Right lobe of liver (tissue), 6 donors: ENCODE measurements around the gene MAP7. TPM values are rescaled to one million over a fixed set of nuclear protein-coding genes. Genes with fewer than 3 reads are reported as not detected.

ENCODE experiments used
- ATAC-seq, 4 donors: fragments of 200-7000 bp; cut with Tn5 transposase; one replicate each; pipeline ENCODE4 v1.9.1; 2020; ENCODE audit warnings: mild to moderate bottlenecking in 4 of 4, moderate library complexity in 4 of 4
- DNase-seq, 3 donors: peaks; one replicate each; pipeline ENCODE4 v3.0.0-alpha.2; 2020
- H3K27ac ChIP-seq, 3 donors: fragments of 200-600 bp; one replicate each; pipeline ENCODE4 v1.8.0; 2022
- H3K27me3 ChIP-seq, 2 donors: fragments of 200-600 bp; one replicate each; pipeline ENCODE4 v1.8.0; 2022
- H3K36me3 ChIP-seq, 4 donors: fragments of 200-600 bp; sonication (generic) in 1 of 4; one replicate each; pipeline versions ENCODE4 v1.5.1 to v1.8.0; 2017 to 2022; ENCODE audit warnings: control low read depth in 1 of 4
- H3K4me1 ChIP-seq, 4 donors: fragments of 200-600 bp; sonication (generic) in 1 of 4; one replicate each; pipeline versions ENCODE4 v1.5.1 to v1.8.0; 2017 to 2022; ENCODE audit warnings: control low read depth in 1 of 4
- H3K4me3 ChIP-seq, 3 donors: fragments of 200-600 bp; one replicate each; pipeline ENCODE4 v1.8.0; 2022
- H3K9me3 ChIP-seq, 4 donors: fragments of 200-600 bp; sonication (generic) in 1 of 4; one replicate each; pipeline versions ENCODE4 v1.5.1 to v1.8.0; 2017 to 2022; ENCODE audit warnings: control low read depth in 1 of 4
- CTCF ChIP-seq, 4 donors: fragments of 200-600 bp in 3 of 4; fragments of 450-650 bp in 1 of 4; IDR thresholded peaks; one replicate each; pipeline versions ENCODE4 v1.5.1 to v1.8.0; 2016 to 2022; ENCODE audit warnings: antibody characterized with exemption in 4 of 4, mild to moderate bottlenecking in 2 of 4
- POLR2A ChIP-seq: fragments of 450-650 bp; IDR thresholded peaks from one replicate; pipeline ENCODE4 v1.6.1; 2017; ENCODE audit warnings: antibody characterized with exemption, mild to moderate bottlenecking
- WGBS: methylation state at CpG from one replicate; pipeline ENCODE4 v1.1.6; 2018; ENCODE audit warnings: low coverage, low lambda C conversion rate; ENCODE audit not compliant: insufficient coverage; ENCODE audit errors: missing lambda C conversion rate; 5-methylcytosine and 5-hydroxymethylcytosine counted together
- intact Hi-C, 2 donors: fragments of 100-400 bp; cut with DNase I; formaldehyde crosslinking; loops; one replicate each; pipeline versions ENCODE4 v1.11.2 to v1.14.1; 2022
- long read RNA-seq: library from polyadenylated mRNA; unstranded; transcript quantifications from one replicate; pipeline ENCODE4 v2.0.0, GENCODE V29; 2019
- total RNA-seq, 6 experiments: library from RNA; depleted of rRNA in 2 of 6; stranded (reverse); fragments of >200 nt in 2 of 6; fragmentation: NEBNext Ultra II Directional in 3 of 6; extraction: Animal tissue kit (Norgen Biotek cat#: 25700) in 3 of 6; gene quantifications; one replicate each; pipeline versions ENCODE4 v1.1.0 to v1.2.4, GENCODE V29; 2016 to 2023
- donor health status: DM: no; HTN: yes; CAD: no.
- donor health status: DM: no; HTN: no; CAD: no.
- donor health status: DM: no; HTN: no; CAD: no.
- donor health status: DM: no; HTN: yes; CAD: no.
- donor health status: DM: no; HTN: yes; CAD: no.

Gene MAP7
- total RNA-seq: 10 to 100 TPM; 14.8 to 20.9 (median 17.9) TPM
- long read RNA-seq, partial matches to known transcripts: 1 of 2 reads
- long read RNA-seq, other reads (novel, unspliced or antisense): 1 of 2 reads

- Histone ChIP-seq H3K27ac (peak within 1 kb of the TSS; percentile 65 to 92 (median 86)), H3K4me1 (peaks cover 0 to 20% (median 8%) of the 10 kb centered on the region in 4 donors), H3K27me3 (no peaks in the 10 kb centered on the region), H3K36me3 (no peaks in the 10 kb centered on the region), H3K9me3 (no peaks in the 10 kb centered on the region), H3K4me3 (peak within 1 kb of the TSS; percentile 74 to 91 (median 75))
- under 1% methylated on average over 23 of the region's 79 CpGs for WGBS
- intact Hi-C loops: no loop called here
- peak; percentile 93 to 97 (median 95) for ATAC-seq
- TF ChIP-seq CTCF (IDR thresholded peaks at IDR 0.05) (peak; percentile 95 to 100 (median 98)), POLR2A (peak; percentile 70)
- DNase-seq: peak; percentile 91 to 94 (median 93)
These were observed at the start of gene MAP7 for GRCh38 chr6:136550330-136551071. TSS of gene MAP7 (minus strand) at chr6:136550422. CDS start at chr6:136550408, 14 bp downstream.

GRCh38 chr6:136599329-136600011, 49.2 kb upstream of the MAP7 start:
- Histone ChIP-seq H3K36me3 (no peaks in the 10 kb centered on the region), H3K4me1 (peaks cover 0 to 10% (median 2%) of the 10 kb centered on the region in 4 donors), H3K9me3 (no peaks in the 10 kb centered on the region), H3K27me3 (no peaks in the 10 kb centered on the region), H3K4me3 (no peak overlapping the region), H3K27ac (no peak overlapping the region)
- DNase-seq (no peak), ATAC-seq (no peak)
- intact Hi-C loops: no loop called here
- 82% methylated on average over 8 of the region's 10 CpGs for WGBS
- TF ChIP-seq POLR2A (no peak), CTCF (IDR thresholded peaks at IDR 0.05) (no peak)

GRCh38 chr6:136598048-136598447, 47.8 kb upstream of the MAP7 start:
- H3K27ac ChIP-seq: no peak overlapping the region
- peaks cover 0 to 10% (median 2%) of the 10 kb centered on the region in 4 donors for H3K4me1 ChIP-seq
- 90% methylated on average over 3 of the region's 3 CpGs for WGBS
- no peaks in the 10 kb centered on the region for H3K9me3 ChIP-seq
- DNase-seq (no peak), ATAC-seq (no peak)
- intact Hi-C loops: no loop called here
- H3K27me3 ChIP-seq: no peaks in the 10 kb centered on the region
- H3K36me3 ChIP-seq: peaks cover 0 to under 1% (median 0%) of the 10 kb centered on the region in 4 donors
- no peak overlapping the region for H3K4me3 ChIP-seq
- TF ChIP-seq CTCF (IDR thresholded peaks at IDR 0.05): no peak
- no peak for TF ChIP-seq POLR2A

GRCh38 chr6:136594671-136595070, 44.4 kb upstream of the MAP7 start:
- Histone ChIP-seq H3K27ac (no peak overlapping the region), H3K9me3 (no peaks in the 10 kb centered on the region), H3K4me1 (no peaks in the 10 kb centered on the region), H3K4me3 (no peak overlapping the region), H3K36me3 (peaks cover 0 to 20% (median 3%) of the 10 kb centered on the region in 4 donors), H3K27me3 (no peaks in the 10 kb centered on the region)
- DNase-seq (no peak), ATAC-seq (no peak)
- WGBS: 86% methylated on average over 8 of the region's 8 CpGs
- intact Hi-C loops: no loop called here
- TF ChIP-seq POLR2A: no peak
- TF ChIP-seq CTCF (IDR thresholded peaks at IDR 0.05): no peak
